Common myeloid progenitor, CD34-positive (primary cell): ENCODE results near the gene LPCAT3.

Source experiments
- CTCF ChIA-PET: fragments of 350-600 bp; sonication (Branson Sonifier 250); formaldehyde crosslinking; loops from one replicate; lab custom pipeline; 2021; ENCODE audit warnings: antibody characterized with exemption; lab: Charles Lee
- POLR2A ChIA-PET: fragments of 350-600 bp; sonication (Branson Sonifier 250); formaldehyde crosslinking; loops from one replicate; lab custom pipeline; 2021; ENCODE audit warnings: antibody characterized with exemption; lab: Charles Lee
- DNase-seq, 3 donors: peaks; one replicate each; pipeline versions ENCODE4 v3.0.0 to v3.0.0-alpha.2; 2013
- H3K27ac ChIP-seq, 2 experiments: 1 replicate in 1 of 2; 2 replicates in 1 of 2; pipeline ENCODE4 v1.7.0; 2013; ENCODE audit warnings: inconsistent platforms in 2 of 2, low read length in 2 of 2, mild to moderate bottlenecking in 2 of 2, low read depth in 1 of 2, moderate library complexity in 1 of 2; ENCODE audit not compliant: severe bottlenecking in 2 of 2, insufficient read depth in 1 of 2, poor library complexity in 1 of 2
- H3K27me3 ChIP-seq, 5 experiments: replicated peaks in 2 of 5; 1 replicate in 3 of 5; 2 replicates in 2 of 5; pipeline versions ENCODE4 v1.6.1 to v1.7.0; 2013; ENCODE audit warnings: low read length in 4 of 5, mild to moderate bottlenecking in 2 of 5, moderate library complexity in 2 of 5, inconsistent platforms in 1 of 5; ENCODE audit not compliant: insufficient read depth in 5 of 5, control insufficient read depth in 4 of 5
- H3K36me3 ChIP-seq, 4 experiments: 1 replicate in 2 of 4; 2 replicates in 2 of 4; pipeline versions ENCODE4 v1.6.1 to v1.7.0; 2013; ENCODE audit warnings: low read length in 3 of 4, control low read depth in 1 of 4, mild to moderate bottlenecking in 1 of 4; ENCODE audit not compliant: control insufficient read depth in 4 of 4, insufficient read depth in 4 of 4
- H3K4me1 ChIP-seq, 4 experiments: 1 replicate in 3 of 4; 2 replicates in 1 of 4; pipeline versions ENCODE4 v1.6.1 to v1.7.1; 2013; ENCODE audit warnings: low read length in 3 of 4, mild to moderate bottlenecking in 3 of 4, control low read depth in 1 of 4, inconsistent platforms in 1 of 4, moderate library complexity in 1 of 4; ENCODE audit not compliant: control insufficient read depth in 4 of 4, insufficient read depth in 4 of 4; ENCODE audit errors: control extremely low read depth in 1 of 4
- H3K4me3 ChIP-seq, 7 experiments: 1 replicate in 4 of 7; 2 replicates in 3 of 7; pipeline versions ENCODE4 v1.5.1 to v1.7.0; 2013; ENCODE audit warnings: mild to moderate bottlenecking in 7 of 7, low read length in 6 of 7, moderate library complexity in 6 of 7, inconsistent platforms in 2 of 7, low read depth in 2 of 7, control low read depth in 1 of 7; ENCODE audit not compliant: insufficient read depth in 4 of 7, control insufficient read depth in 1 of 7; ENCODE audit errors: extremely low read depth in 1 of 7
- H3K9me3 ChIP-seq, 5 experiments: 1 replicate in 4 of 5; 2 replicates in 1 of 5; pipeline versions ENCODE4 v1.6.1 to v1.7.1; 2013; ENCODE audit warnings: low read length in 4 of 5, mild to moderate bottlenecking in 2 of 5, inconsistent platforms in 1 of 5, low read depth in 1 of 5, moderate library complexity in 1 of 5; ENCODE audit not compliant: control insufficient read depth in 4 of 5, insufficient read depth in 2 of 5; ENCODE audit errors: control extremely low read depth in 1 of 5
- WGBS: methylation state at CpG from one replicate; pipeline ENCODE4 v1.1.5; 2013; ENCODE audit not compliant: insufficient coverage; 5-methylcytosine and 5-hydroxymethylcytosine counted together

The LPCAT3 gene

GRCh38 chr12:6951551-6952120 is 66.6 kb downstream of the LPCAT3 start:
- Histone ChIP-seq H3K27ac (peak overlapping the region; percentile 58 to 84), H3K4me3 (peak overlapping the region; percentile 75 to 96 (median 87)), H3K36me3 (peaks cover 2 to 28% (median 20%) of the 10 kb centered on the region in 4 experiments), H3K9me3 (no peaks in the 10 kb centered on the region), H3K4me1 (peaks cover 17 to 75% (median 73%) of the 10 kb centered on the region in 4 experiments), H3K27me3 (no peaks in the 10 kb centered on the region)
- POLR2A ChIA-PET: interaction anchor here (1.3 to 2.8 kb wide), 2 partner anchors 8 to 10 kb away, joined by 10 to 17 read pairs; partner anchors contain the start of genes C12orf57 and RNU7-1
- CTCF ChIA-PET: interaction anchor here (0.6 to 16.4 kb wide), 7 partner anchors 9 to 161 kb away, joined by 3 to 441 read pairs (median 4); no protein-coding TSS in a partner anchor
- peak in 1 of 3 donors; percentile 37 for DNase-seq
- 0% methylated on average over 12 of the region's 20 CpGs for WGBS

- DNase-seq: peak in 2 of 3 donors; percentile 80 to 87
- Histone ChIP-seq H3K36me3 (peaks cover 1 to 22% (median 13%) of the 10 kb centered on the region in 4 experiments), H3K4me3 (peak within 1 kb of the TSS; percentile 75 to 96 (median 87)), H3K27me3 (no peaks in the 10 kb centered on the region), H3K9me3 (no peaks in the 10 kb centered on the region), H3K27ac (peak within 1 kb of the TSS; percentile 58 to 84), H3K4me1 (peaks cover 17 to 75% (median 73%) of the 10 kb centered on the region in 4 experiments)
- ChIA-PET CTCF (interaction anchor here (0.6 to 16.4 kb wide), 10 partner anchors 9 to 161 kb away, joined by 3 to 441 read pairs (median 4); no protein-coding TSS in a partner anchor), POLR2A (interaction anchor here (1.3 to 2.8 kb wide), 2 partner anchors 7 to 11 kb away, joined by 10 to 17 read pairs; partner anchors contain the start of genes C12orf57 and RNU7-1)
- 4% methylated on average over 20 of the region's 25 CpGs for WGBS
Measured at GRCh38 chr12:6950811-6951540, 67.3 kb downstream of the LPCAT3 start, which contains the start of gene PTPN6. TSS of gene PTPN6 (plus strand) at chr12:6951356. CDS start at chr12:6951513, 157 bp downstream.

- H3K4me3 ChIP-seq: peak overlapping the region in 4 of 7 experiments; percentile 86 to 96 (median 94)
- H3K36me3 ChIP-seq: peaks cover 0 to 16% (median 9%) of the 10 kb centered on the region in 4 experiments
- ChIA-PET POLR2A (no interaction called here), CTCF (interaction anchor here (0.7 to 16.4 kb wide), 10 partner anchors 10 to 162 kb away, joined by 3 to 441 read pairs (median 4); no protein-coding TSS in a partner anchor)
- no peaks in the 10 kb centered on the region for H3K9me3 ChIP-seq
- peaks cover 17 to 75% (median 73%) of the 10 kb centered on the region in 4 experiments for H3K4me1 ChIP-seq
- no peaks in the 10 kb centered on the region for H3K27me3 ChIP-seq
- DNase-seq: peak in 2 of 3 donors; percentile 68 to 71
- peak overlapping the region in 1 of 2 experiments; percentile 84 for H3K27ac ChIP-seq
- 25% methylated on average over 1 of the region's 1 CpG for WGBS
Measured at GRCh38 chr12:6950401-6950801, 67.9 kb downstream of the LPCAT3 start.

GRCh38 chr12:6948873-6949594 is 69.2 kb downstream of the LPCAT3 start:
- POLR2A ChIA-PET: interaction anchor here (0.9 kb wide), 1 partner anchor 10 kb away, joined by 6 read pairs; no protein-coding TSS in a partner anchor
- H3K4me1 ChIP-seq: peaks cover 13 to 74% (median 71%) of the 10 kb centered on the region in 4 experiments
- peak in 1 of 3 donors; percentile 42 for DNase-seq
- H3K4me3 ChIP-seq: no peak overlapping the region
- H3K27ac ChIP-seq: no peak overlapping the region
- H3K27me3 ChIP-seq: no peaks in the 10 kb centered on the region
- CTCF ChIA-PET: interaction anchor here (0.6 to 16.4 kb wide), 12 partner anchors 9 to 162 kb away, joined by 3 to 441 read pairs (median 4); no protein-coding TSS in a partner anchor
- H3K9me3 ChIP-seq: no peaks in the 10 kb centered on the region
- WGBS: 99% methylated on average over 6 of the region's 15 CpGs
- peaks cover 0 to 8% (median 1%) of the 10 kb centered on the region in 4 experiments for H3K36me3 ChIP-seq

GRCh38 chr12:6947615-6948014 is 70.7 kb downstream of the LPCAT3 start:
- Histone ChIP-seq H3K4me1 (peaks cover 11 to 74% (median 68%) of the 10 kb centered on the region in 4 experiments), H3K27me3 (no peaks in the 10 kb centered on the region), H3K4me3 (no peak overlapping the region), H3K27ac (no peak overlapping the region), H3K9me3 (no peaks in the 10 kb centered on the region), H3K36me3 (peaks cover 0 to 2% (median under 1%) of the 10 kb centered on the region in 4 experiments)
- no peak for DNase-seq
- POLR2A ChIA-PET: interaction anchor here (1.6 kb wide), 1 partner anchor 10 kb away, joined by 6 read pairs; no protein-coding TSS in a partner anchor
- 97% methylated on average over 7 of the region's 8 CpGs for WGBS
- CTCF ChIA-PET: interaction anchor here (0.8 to 16.4 kb wide), 9 partner anchors 10 to 165 kb away, joined by 3 to 441 read pairs (median 5); partner anchors contain the start of genes C1RL and SPSB2

- ChIA-PET CTCF (interaction anchor here (0.8 to 16.4 kb wide), 12 partner anchors 9 to 165 kb away, joined by 3 to 441 read pairs (median 4); partner anchors contain the start of genes C1RL and SPSB2), POLR2A (interaction anchor here (1.4 to 1.6 kb wide), 2 partner anchors 9 to 15 kb away, joined by 4 to 6 read pairs; no protein-coding TSS in a partner anchor)
- peaks cover 11 to 70% (median 63%) of the 10 kb centered on the region in 4 experiments for H3K4me1 ChIP-seq
- no peaks in the 10 kb centered on the region for H3K36me3 ChIP-seq
- H3K9me3 ChIP-seq: no peaks in the 10 kb centered on the region
- H3K27me3 ChIP-seq: no peaks in the 10 kb centered on the region
- peak overlapping the region; percentile 2 to 74 (median 49) for H3K4me3 ChIP-seq
- WGBS: 68% methylated on average over 8 of the region's 8 CpGs
- peak overlapping the region in 1 of 2 experiments; percentile 39 for H3K27ac ChIP-seq
- DNase-seq: no peak
Measured at GRCh38 chr12:6946920-6947374, 71.3 kb downstream of the LPCAT3 start.
